Forelimb muscle (tissue), 1 donor: ENCODE measurements around the gene NANOS3. TPM values are rescaled to one million over a fixed set of nuclear protein-coding genes. Genes with fewer than 3 reads are reported as not detected.

Source experiments
- DNase-seq: peaks from one replicate; pipeline ENCODE4 v3.0.0-alpha.2; 2013; ENCODE audit warnings: low read depth
- polyA plus RNA-seq: library from polyadenylated mRNA; unstranded; fragments of 120-200 nt; gene quantifications from one replicate; pipeline ENCODE4 v1.2.1, GENCODE V29; 2013; ENCODE audit not compliant: insufficient read length

The NANOS3 gene
- polyA plus RNA-seq, result 2.0 TPM

GRCh38 chr19:13876834-13877233 is at the start of gene NANOS3:
Gene NANOS3, plus strand, starts transcription at chr19:13877134. Its CDS starts 115 bp downstream, at chr19:13877249.
- no peak for DNase-seq

GRCh38 chr19:13827656-13828055 is 49.3 kb upstream of the NANOS3 start:
- no peak for DNase-seq

GRCh38 chr19:13830114-13830740 is 46.7 kb upstream of the NANOS3 start:
- DNase-seq, result no peak

GRCh38 chr19:13830741-13831536 is 46.0 kb upstream of the NANOS3 start:
- DNase-seq, result no peak

- DNase-seq, result no peak
Observed at GRCh38 chr19:13831537-13832467, 45.1 kb upstream of the NANOS3 start.

GRCh38 chr19:13833330-13834243 is 43.3 kb upstream of the NANOS3 start:
- DNase-seq, result no peak

GRCh38 chr19:13834244-13835069 is 42.5 kb upstream of the NANOS3 start:
- DNase-seq, result no peak

- no peak for DNase-seq
Observed at GRCh38 chr19:13835791-13836723, 40.9 kb upstream of the NANOS3 start.

- no peak for DNase-seq
Observed at GRCh38 chr19:13838435-13839129, 38.4 kb upstream of the NANOS3 start.

- no peak for DNase-seq
Observed at GRCh38 chr19:13839130-13839937, 37.6 kb upstream of the NANOS3 start.

- no peak for DNase-seq
Observed at GRCh38 chr19:13839938-13840304, 37.0 kb upstream of the NANOS3 start.

- DNase-seq, result no peak
Observed at GRCh38 chr19:13840305-13841085, 36.4 kb upstream of the NANOS3 start.

GRCh38 chr19:13841086-13841961 is 35.6 kb upstream of the NANOS3 start:
- no peak for DNase-seq

- no peak for DNase-seq
Observed at GRCh38 chr19:13841962-13842290, 35.0 kb upstream of the NANOS3 start.

GRCh38 chr19:13842291-13843103 is 34.4 kb upstream of the NANOS3 start:
- no peak for DNase-seq
